K562 (cell line): Measurements from ENCODE around the gene TSPYL4. TPM values are rescaled to one million over a fixed set of nuclear protein-coding genes. Genes with fewer than 3 reads are reported as not detected.

Experiments used
- ATAC-seq: fragments of 200-7000 bp; cut with Tn5 transposase; 3 replicates; pipeline ENCODE4 v1.9.1; 2020; ENCODE audit warnings: moderate library complexity
- BruUV-seq: library from RNA; stranded (reverse); fragments of 400-500 nt; replicated peaks from 2 replicates; lab custom pipeline; 2021; lab: Mats Ljungman, UMichigan
- CTCF ChIA-PET: fragments of 300-600 bp; formaldehyde crosslinking; extraction: SDS; loops from one replicate; lab custom pipeline; 2021; ENCODE audit warnings: low intra/inter-chr PET ratio; lab: Yijun Ruan, JAX
- POLR2A ChIA-PET: fragments of 300-600, 350-650 bp; sonication (Branson Sonifier 250); formaldehyde crosslinking; extraction: SDS; loops from one replicate; lab custom pipeline; 2021; ENCODE audit warnings: antibody characterized with exemption, inconsistent platforms; lab: Yijun Ruan, JAX
- DNase-seq, 4 experiments: peaks; one replicate each; pipeline versions ENCODE4 v3.0.0 to v3.0.0-alpha.2; 2011 to 2018; ENCODE audit warnings: low spot score in 3 of 4, mixed read lengths in 3 of 4; ENCODE audit errors: extremely low read depth in 1 of 4
- FAIRE-seq: peaks from 2 replicates; lab custom pipeline; 2011; peaks lifted over from hg19 to GRCh38; lab: Jason Lieb, UNC
- H2AFZ ChIP-seq: 2 replicates; pipeline ENCODE4 v1.6.0; 2011; ENCODE audit warnings: low read depth, low read length, control low read depth, inconsistent platforms
- H3K27ac ChIP-seq: fragments of 200-600 bp; 3 replicates; pipeline ENCODE4 v1.8.0; 2011; ENCODE audit warnings: low read depth, mild to moderate bottlenecking, control low read depth, inconsistent platforms, low read length, moderate library complexity, mixed read lengths; ENCODE audit errors: extremely low read depth
- H3K27me3 ChIP-seq, 2 experiments: fragments of 300-600 bp in 1 of 2; 2 replicates in 1 of 2; 3 replicates in 1 of 2; pipeline versions ENCODE4 v1.6.0 to v1.8.0; 2011; ENCODE audit warnings: inconsistent platforms in 2 of 2, low read length in 2 of 2, mild to moderate bottlenecking in 1 of 2, mixed read lengths in 1 of 2, moderate library complexity in 1 of 2; ENCODE audit not compliant: control insufficient read depth in 2 of 2, insufficient read depth in 2 of 2
- H3K36me3 ChIP-seq: fragments of 300-600 bp; 3 replicates; pipeline ENCODE4 v1.8.0; 2011; ENCODE audit warnings: mild to moderate bottlenecking, low read length, inconsistent platforms; ENCODE audit not compliant: control insufficient read depth, insufficient read depth
- H3K4me1 ChIP-seq, 2 experiments: fragments of 200-600 bp in 1 of 2; replicated peaks in 1 of 2; 2 replicates in 1 of 2; 3 replicates in 1 of 2; pipeline versions ENCODE4 v1.5.1 to v1.8.0; 2011; ENCODE audit warnings: inconsistent platforms in 2 of 2, low read length in 2 of 2, mild to moderate bottlenecking in 1 of 2, mixed read lengths in 1 of 2, moderate library complexity in 1 of 2; ENCODE audit not compliant: control insufficient read depth in 2 of 2, insufficient read depth in 2 of 2
- H3K4me2 ChIP-seq: 2 replicates; pipeline ENCODE4 v1.6.1; 2011; ENCODE audit warnings: low read length, control low read depth, inconsistent platforms, mixed read lengths; ENCODE audit not compliant: insufficient read depth
- H3K4me3 ChIP-seq: fragments of 200-600 bp; sonication (generic), shearing (Covaris generic); 2 replicates; pipeline ENCODE4 v1.5.1; 2016; ENCODE audit warnings: control low read depth, inconsistent platforms
- H3K79me2 ChIP-seq: fragments of 200-600 bp; 3 replicates; pipeline ENCODE4 v1.8.0; 2011; ENCODE audit warnings: low read length, inconsistent platforms; ENCODE audit not compliant: control insufficient read depth, insufficient read depth
- H3K9ac ChIP-seq, 2 experiments: 2 replicates each; pipeline versions ENCODE4 v1.6.0 to v1.6.1; 2011; ENCODE audit warnings: low read depth in 2 of 2, low read length in 2 of 2, control low read depth in 1 of 2, inconsistent platforms in 1 of 2, mild to moderate bottlenecking in 1 of 2, mixed read lengths in 1 of 2; ENCODE audit not compliant: insufficient read depth in 1 of 2
- H3K9me1 ChIP-seq: one replicate; pipeline ENCODE4 v1.6.0; 2011; ENCODE audit warnings: inconsistent platforms, mild to moderate bottlenecking, low read length, moderate library complexity; ENCODE audit not compliant: control insufficient read depth, insufficient read depth
- H3K9me3 ChIP-seq: replicated peaks from 2 replicates; pipeline ENCODE4 v1.5.1; 2011; ENCODE audit warnings: low read depth, low read length, inconsistent platforms; ENCODE audit not compliant: control insufficient read depth, insufficient read depth
- H4K20me1 ChIP-seq: replicated peaks from 2 replicates; pipeline ENCODE4 v1.6.1; 2011; ENCODE audit warnings: low read length, inconsistent platforms, mixed read lengths; ENCODE audit not compliant: control insufficient read depth, insufficient read depth
- CBFA2T3 ChIP-seq: fragments of 450-650 bp; IDR thresholded peaks from 2 replicates; pipeline ENCODE4 v1.6.1; 2017
- FOXJ2 ChIP-seq: fragments of 200-800 bp; sonication (Bioruptor generic); IDR thresholded peaks from 2 replicates; pipeline ENCODE4 v1.6.1; 2016; ENCODE audit warnings: missing genetic modification characterization, missing compliant biosample characterization
- KAT7 ChIP-seq: sonication (generic); formaldehyde crosslinking; IDR thresholded peaks from 2 replicates; pipeline ENCODE4 v1.8.0; 2022; ENCODE audit warnings: missing genetic modification reagents, mild to moderate bottlenecking, borderline replicate concordance
- MIER1 ChIP-seq: fragments of 450-650 bp; IDR thresholded peaks from 2 replicates; pipeline ENCODE4 v1.6.1; 2016; ENCODE audit warnings: antibody characterized with exemption, mild to moderate bottlenecking, low read depth
- PHB ChIP-seq: fragments of 250-450 bp; sonication (Bioruptor Pico); IDR thresholded peaks from 2 replicates; pipeline ENCODE4 v1.5.0; 2021
- SIN3A ChIP-seq, 2 experiments: fragments of 150-350 bp in 1 of 2; IDR thresholded peaks; 2 replicates each; pipeline ENCODE4 v1.6.1; 2011 to 2016; ENCODE audit warnings: borderline replicate concordance in 2 of 2, low read depth in 2 of 2, low read length in 2 of 2, mild to moderate bottlenecking in 2 of 2, moderate library complexity in 2 of 2; ENCODE audit not compliant: control insufficient read depth in 1 of 2
- STAT5A ChIP-seq: IDR thresholded peaks from 2 replicates; pipeline ENCODE4 v1.6.1; 2012; ENCODE audit warnings: low read length, inconsistent platforms, borderline replicate concordance
- TEAD2 ChIP-seq: fragments of 450-650 bp; IDR thresholded peaks from 2 replicates; pipeline ENCODE4 v1.6.1; 2016; ENCODE audit warnings: missing genetic modification characterization, control low read depth, missing compliant biosample characterization
- U2AF1 ChIP-seq: fragments of 200-400 bp; formaldehyde crosslinking; optimal IDR thresholded peaks from 2 replicates; pipeline ENCODE3; 2017; ENCODE audit warnings: mild to moderate bottlenecking, low read depth, low read length, moderate library complexity
- ZNF311 ChIP-seq: fragments of 250-450 bp; sonication (Bioruptor Pico); IDR thresholded peaks from 2 replicates; pipeline ENCODE4 v1.4.0; 2020; ENCODE audit warnings: mild to moderate bottlenecking, moderate library complexity
- ZNF695 ChIP-seq: fragments of 450-650 bp; formaldehyde crosslinking; IDR thresholded peaks from 2 replicates; pipeline ENCODE4 v1.4.0; 2020; ENCODE audit warnings: mild to moderate bottlenecking, moderate library complexity
- ZNF764 ChIP-seq: fragments of 250-450 bp; sonication (Bioruptor Pico); IDR thresholded peaks from 2 replicates; pipeline ENCODE4 v1.4.0; 2020; ENCODE audit warnings: low read depth, mild to moderate bottlenecking, moderate library complexity
- WGBS: fragments of 100-300 bp; shearing (Covaris generic); methylation state at CpG from one replicate; pipeline ENCODE4 v1.1.6; 2016; ENCODE audit warnings: low coverage, mixed read lengths; ENCODE audit not compliant: insufficient coverage; ENCODE audit errors: missing lambda C conversion rate; 5-methylcytosine and 5-hydroxymethylcytosine counted together
- in situ Hi-C: fragments of 300-500 bp; cut with MboI; formaldehyde crosslinking; loops from 4 replicates; pipeline ENCODE4 v1.15.0; 2018; ENCODE audit warnings: inconsistent platforms, mixed read lengths
- intact Hi-C: fragments of 100-400 bp; cut with micrococcal nuclease; formaldehyde crosslinking; loops from 2 replicates; pipeline ENCODE4 v1.14.2; 2022
- polyA plus RNA-seq, 8 experiments: library from polyadenylated mRNA; depleted of rRNA in 4 of 8; stranded (reverse) in 5 of 8; unstranded in 3 of 8; fragments of >200 nt; fragmentation: Nextera tagmentation in 2 of 8; fragmentation: Illumina TruSeq in 1 of 8; extraction: Ambion mirVana in 2 of 8; extraction: Trizol in 1 of 8; gene quantifications; 2 replicates each; pipeline versions ENCODE4 v1.2.1 to v1.2.3, GENCODE V29; 2011 to 2014; ENCODE audit warnings: inconsistent platforms in 1 of 8, missing spikeins in 1 of 8
- total RNA-seq, 7 experiments: library from RNA; depleted of rRNA in 6 of 7; stranded (reverse); fragments of >200 nt in 6 of 7; fragmentation: Illumina TruSeq in 2 of 7; extraction: Trizol in 2 of 7; gene quantifications; 2 replicates each; pipeline versions ENCODE4 v1.2.1 to v1.2.3, GENCODE V29; 2011 to 2021; ENCODE audit warnings: low replicate concordance in 1 of 7
- TF ChIP-seq, protein P1 (sequence below): fragments of 450-650 bp; IDR thresholded peaks from 2 replicates; pipeline ENCODE4 v1.6.1; 2016; ENCODE audit warnings: low read depth, mild to moderate bottlenecking, moderate library complexity

The TSPYL4 gene
- total and polyA plus RNA-seq, 9 of the 15 experiments (the other 6 are each of a cell fraction or from before 2014, with no cell fraction given), result 0.69 to 18.0 (median 9.1) TPM

DNA sequence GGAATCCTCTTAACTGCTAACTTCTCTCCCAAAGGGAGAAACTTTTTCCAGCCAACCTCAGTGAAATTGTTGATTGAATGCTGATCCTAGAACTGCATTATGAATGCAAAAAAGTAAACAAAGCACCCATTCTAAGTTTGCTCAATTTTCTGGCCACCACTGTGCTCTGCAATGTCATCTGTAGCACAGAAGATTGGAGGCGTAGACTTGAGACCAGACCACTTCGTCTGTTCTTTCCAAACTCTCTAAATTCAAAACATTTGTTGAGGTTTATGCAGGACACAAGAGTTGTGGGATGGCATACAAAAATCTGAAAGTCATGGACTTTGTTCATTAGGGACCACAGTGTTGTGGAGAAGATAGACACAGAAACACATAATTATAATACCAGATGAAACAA lies 36.9 kb upstream of the TSPYL4 start:
- DNase-seq, result no peak
- CTCF ChIA-PET, result no interaction called here
- BruUV-seq, result no TSS peak

DNA sequence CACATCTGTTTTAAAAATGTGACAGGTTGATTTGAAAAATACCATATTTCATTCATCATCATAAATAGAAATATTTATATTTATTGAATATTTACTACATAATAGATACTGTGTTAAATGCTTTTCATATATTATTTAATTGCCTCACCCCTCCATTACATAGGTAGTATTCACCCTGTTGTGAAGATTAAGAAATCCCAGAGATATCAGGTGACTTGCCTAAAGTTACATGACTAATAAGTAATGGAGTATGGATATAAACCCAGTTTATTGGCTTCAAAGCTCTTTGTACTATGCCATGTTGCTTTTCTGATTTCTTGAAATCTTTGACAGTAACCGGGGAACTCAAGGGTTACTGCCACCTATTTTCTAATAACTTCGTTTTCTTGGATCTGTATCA lies 36.0 kb upstream of the TSPYL4 start:
- H3K36me3 ChIP-seq, result no peaks in the 10 kb centered on the region
- in situ Hi-C loops (loop anchor here (10.0 kb wide), 1 partner anchor 265 kb away; the partner anchor contains the start of gene CALHM4), intact Hi-C loops (no loop called here)
- H3K4me3 ChIP-seq, result no peak overlapping the region
- H3K9me1 ChIP-seq, result no peaks in the 10 kb centered on the region
- no peak for ATAC-seq
- H2AFZ ChIP-seq, result no peak overlapping the region
- FAIRE-seq, result no peak
- no peaks in the 10 kb centered on the region for H3K9me3 ChIP-seq
- no peak overlapping the region for H3K27ac ChIP-seq
- H3K9ac ChIP-seq, result no peak overlapping the region
- H3K4me2 ChIP-seq, result no peak overlapping the region
- no peak for DNase-seq
- no TSS peak for BruUV-seq
- H3K4me1 ChIP-seq, result no peaks in the 10 kb centered on the region
- no peaks in the 10 kb centered on the region for H3K79me2 ChIP-seq
- 2% methylated on average over 2 of the region's 2 CpGs for WGBS
- POLR2A ChIA-PET, result no interaction called here
- peaks cover 0 to 5% of the 10 kb centered on the region in 2 experiments; a peak in 1 of 5 replicates for H3K27me3 ChIP-seq
- no peaks in the 10 kb centered on the region for H4K20me1 ChIP-seq
- no peak for TF ChIP-seq STAT5A
- TF ChIP-seq KAT7, result no peak
- no peak for TF ChIP-seq FOXJ2
- TF ChIP-seq, protein P1, sequence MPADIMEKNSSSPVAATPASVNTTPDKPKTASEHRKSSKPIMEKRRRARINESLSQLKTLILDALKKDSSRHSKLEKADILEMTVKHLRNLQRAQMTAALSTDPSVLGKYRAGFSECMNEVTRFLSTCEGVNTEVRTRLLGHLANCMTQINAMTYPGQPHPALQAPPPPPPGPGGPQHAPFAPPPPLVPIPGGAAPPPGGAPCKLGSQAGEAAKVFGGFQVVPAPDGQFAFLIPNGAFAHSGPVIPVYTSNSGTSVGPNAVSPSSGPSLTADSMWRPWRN, result no peak
- no peak for TF ChIP-seq PHB
- no peak for TF ChIP-seq ZNF695 (CRISPR knock-in tag)
- CTCF ChIA-PET, result no interaction called here

More for the DNA sequence above, 36.9 kb upstream of the TSPYL4 start:
- in situ Hi-C loops (no loop called here), intact Hi-C loops (no loop called here)
- Histone ChIP-seq H3K79me2 (no peaks in the 10 kb centered on the region), H3K9me3 (no peaks in the 10 kb centered on the region), H3K27ac (no peak overlapping the region), H2AFZ (no peak overlapping the region), H3K4me1 (no peaks in the 10 kb centered on the region), H3K36me3 (no peaks in the 10 kb centered on the region), H4K20me1 (no peaks in the 10 kb centered on the region), H3K9ac (no peak overlapping the region), H3K4me2 (no peak overlapping the region), H3K27me3 (peaks cover 0 to 5% of the 10 kb centered on the region in 2 experiments; a peak in 1 of 5 replicates), H3K9me1 (no peaks in the 10 kb centered on the region), H3K4me3 (no peak overlapping the region)
- TF ChIP-seq MIER1 (no peak), CBFA2T3 (no peak), SIN3A (IDR thresholded peaks at IDR 0.05; ENCODE audit: borderline replicate concordance in 2 of 2, control insufficient read depth in 1 of 2, low read depth in 2 of 2, low read length in 2 of 2) (no peak), TEAD2 (tag) (no peak), ZNF764 (CRISPR knock-in tag) (no peak), U2AF1 (no peak), ZNF311 (CRISPR knock-in tag) (no peak)
- POLR2A ChIA-PET, result no interaction called here
- ATAC-seq (no peak), FAIRE-seq (no peak)
- WGBS, result 12% methylated on average over 2 of the region's 2 CpGs
